Measurements from ENCODE around the gene C2CD3.

DNA sequence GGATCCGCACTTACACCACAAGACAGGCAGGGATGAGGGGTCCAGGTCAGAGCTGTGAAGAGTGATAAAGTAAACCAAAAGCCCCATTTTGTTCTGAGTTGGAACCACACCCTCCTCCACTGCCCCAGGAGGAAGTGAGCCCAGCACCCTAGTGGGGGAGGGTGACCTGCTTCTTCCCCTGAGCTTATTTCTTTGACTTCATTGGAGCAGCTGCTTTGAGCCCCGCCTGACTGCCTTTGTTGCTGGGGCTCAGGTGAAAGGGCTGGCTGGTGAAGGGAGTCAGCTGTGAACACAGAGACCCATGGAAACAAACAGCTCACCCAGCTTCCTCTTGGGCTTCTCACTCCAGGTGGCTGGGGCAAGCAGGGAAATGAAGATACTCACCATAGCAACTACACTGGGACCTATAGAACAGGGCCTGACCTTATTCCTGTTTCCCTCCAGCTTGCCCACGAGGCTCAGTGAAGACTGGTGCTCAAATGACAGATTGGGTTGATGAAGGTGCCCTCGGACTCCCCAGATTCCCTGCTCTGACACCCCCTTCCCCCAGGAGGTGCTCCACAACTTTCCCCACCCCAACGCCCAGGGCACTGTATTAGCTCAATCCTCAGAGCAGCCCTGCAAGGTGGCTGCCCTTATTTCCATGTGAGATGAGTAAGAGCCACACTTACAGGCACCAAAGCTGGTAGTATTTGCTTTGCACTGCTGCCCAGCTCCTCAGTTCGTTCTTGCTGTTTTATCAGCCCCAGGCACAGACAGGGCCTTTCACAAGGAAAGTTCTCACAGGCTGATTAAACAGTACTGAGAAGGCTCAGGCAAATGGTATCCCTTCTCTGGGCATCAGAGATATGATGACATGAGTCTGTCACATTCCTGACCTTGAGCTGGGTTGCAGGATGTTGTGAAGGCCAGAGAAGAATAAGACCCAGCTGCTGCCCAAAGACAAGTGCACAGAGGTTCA, 190.5 kb downstream of the C2CD3 start:
- TF ChIP-seq, protein P1, sequence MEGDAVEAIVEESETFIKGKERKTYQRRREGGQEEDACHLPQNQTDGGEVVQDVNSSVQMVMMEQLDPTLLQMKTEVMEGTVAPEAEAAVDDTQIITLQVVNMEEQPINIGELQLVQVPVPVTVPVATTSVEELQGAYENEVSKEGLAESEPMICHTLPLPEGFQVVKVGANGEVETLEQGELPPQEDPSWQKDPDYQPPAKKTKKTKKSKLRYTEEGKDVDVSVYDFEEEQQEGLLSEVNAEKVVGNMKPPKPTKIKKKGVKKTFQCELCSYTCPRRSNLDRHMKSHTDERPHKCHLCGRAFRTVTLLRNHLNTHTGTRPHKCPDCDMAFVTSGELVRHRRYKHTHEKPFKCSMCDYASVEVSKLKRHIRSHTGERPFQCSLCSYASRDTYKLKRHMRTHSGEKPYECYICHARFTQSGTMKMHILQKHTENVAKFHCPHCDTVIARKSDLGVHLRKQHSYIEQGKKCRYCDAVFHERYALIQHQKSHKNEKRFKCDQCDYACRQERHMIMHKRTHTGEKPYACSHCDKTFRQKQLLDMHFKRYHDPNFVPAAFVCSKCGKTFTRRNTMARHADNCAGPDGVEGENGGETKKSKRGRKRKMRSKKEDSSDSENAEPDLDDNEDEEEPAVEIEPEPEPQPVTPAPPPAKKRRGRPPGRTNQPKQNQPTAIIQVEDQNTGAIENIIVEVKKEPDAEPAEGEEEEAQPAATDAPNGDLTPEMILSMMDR (conservative IDR thresholded peaks at IDR 0.05 in 1 of 2, IDR thresholded peaks at IDR 0.05 in 1 of 2; ENCODE audit: low read depth in 1 of 2, low read length in 2 of 2), result no peak
- TF ChIP-seq EZH2 (IDR thresholded peaks at IDR 0.05; ENCODE audit: low read length, missing control alignments), result no peak
